NCI-H1105 treated with DMSO at 0.1 percent for 48 hours (cell line): ENCODE measurements around the gene DLST.
"Not testable (repeated sequence)": the region's sequence is repeated elsewhere in the genome, so short reads cannot be mapped to it uniquely, and the experiment has no call there.

ENCODE experiments used
- DNase-seq: peaks from one replicate; lab custom pipeline; 2025; lab: John Stamatoyannopoulos, UW

DLST gene

DNA sequence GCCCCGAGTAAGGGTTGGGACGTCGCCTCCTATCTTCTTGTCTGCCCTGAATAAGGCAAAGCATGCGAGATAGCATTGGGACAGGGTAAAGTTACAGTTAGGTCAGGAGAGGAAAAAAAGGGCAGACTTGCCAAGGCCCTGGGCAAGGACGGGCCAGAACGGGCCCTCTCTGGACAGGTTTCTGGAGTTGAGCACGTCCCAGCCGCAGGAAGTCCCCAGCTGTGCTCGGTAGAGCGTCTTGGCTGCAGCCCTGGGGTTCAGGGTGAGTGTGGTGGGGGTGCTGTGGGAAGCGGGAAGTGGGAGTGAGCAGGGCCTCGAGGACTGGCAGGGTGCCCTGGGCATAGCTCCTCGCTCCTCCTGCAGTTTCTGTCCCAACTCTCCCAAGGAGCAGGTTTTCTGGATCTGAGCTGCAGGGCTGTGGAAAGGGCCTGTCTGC, 35.9 kb downstream of the DLST start:
- DNase-seq, result no peak

DNA sequence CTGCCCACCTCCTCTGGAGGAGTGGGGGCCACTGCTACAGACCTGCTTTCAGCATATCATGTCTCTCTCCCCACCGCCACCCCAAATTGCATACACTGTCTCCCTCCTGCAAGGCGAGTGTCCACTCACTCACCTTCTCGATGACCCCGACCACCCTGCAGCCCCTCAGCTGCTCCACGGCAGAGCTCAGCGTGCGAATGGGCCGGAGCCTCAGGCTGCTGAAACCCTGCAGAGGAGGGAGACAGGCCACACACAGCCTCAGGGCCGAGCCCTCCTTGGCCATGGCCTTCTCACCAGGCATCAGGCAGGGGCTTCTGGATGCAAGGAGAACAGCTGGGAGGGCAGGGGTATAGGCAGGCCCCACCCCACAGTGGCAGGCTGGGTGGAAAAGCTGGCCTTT, 36.7 kb downstream of the DLST start:
- DNase-seq, result no peak

DNA sequence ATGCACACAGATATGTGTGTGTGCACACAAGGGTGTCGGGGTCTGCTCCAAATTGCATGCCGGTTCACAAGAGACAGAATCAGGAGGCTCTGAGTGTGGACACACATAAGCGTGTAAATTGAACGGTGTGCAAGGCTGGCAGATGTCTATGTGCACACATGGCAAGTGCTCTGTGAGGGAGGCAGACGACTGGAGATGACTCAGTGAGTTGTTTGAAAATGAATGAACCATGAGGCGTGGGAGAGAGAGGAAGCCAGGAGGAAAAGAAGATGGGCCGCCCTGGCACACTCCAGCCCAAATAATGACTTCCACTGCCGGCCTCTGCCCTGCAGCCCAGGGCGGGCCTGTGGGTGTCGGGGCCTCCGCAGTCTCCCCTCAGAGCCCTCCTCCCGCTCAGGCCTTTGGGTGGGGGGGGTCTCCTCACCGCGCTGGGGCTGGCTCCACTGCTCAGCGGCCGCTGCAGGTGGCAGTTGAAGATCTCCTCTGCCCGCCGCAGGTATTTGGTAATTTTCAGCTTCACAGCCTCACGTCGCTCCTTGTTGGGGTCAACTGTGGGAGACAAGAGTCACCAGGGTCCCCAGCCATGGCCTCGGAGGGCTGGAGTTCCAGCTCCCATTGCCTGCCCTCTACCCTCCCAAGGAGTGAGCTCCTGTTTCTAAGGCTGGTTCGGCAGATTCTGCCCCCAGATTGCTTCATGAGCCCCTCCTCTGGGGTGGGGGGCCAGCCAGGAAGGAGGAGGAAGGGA, 37.9 kb downstream of the DLST start:
- DNase-seq, result no peak

DNA sequence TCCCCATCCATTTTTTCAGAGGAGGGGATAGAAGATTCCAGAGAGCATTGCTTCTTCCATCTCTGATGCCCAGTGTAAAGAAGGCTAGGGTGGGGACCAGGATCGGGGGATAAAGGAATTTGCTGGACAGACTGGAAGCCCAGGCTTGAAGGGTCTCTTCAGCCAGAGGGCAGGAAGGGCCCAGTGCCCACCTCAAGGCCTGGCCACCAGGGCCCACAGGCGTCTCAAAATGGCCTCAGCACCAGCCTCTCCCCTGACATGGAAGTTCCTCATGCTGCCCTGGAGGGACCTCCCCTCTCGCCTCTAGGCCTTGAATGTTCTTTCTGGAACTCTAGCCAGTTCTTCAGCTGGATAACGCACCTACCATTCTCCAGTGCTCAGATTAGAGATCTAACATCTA, 38.6 kb downstream of the DLST start:
- DNase-seq, result no peak

DNA sequence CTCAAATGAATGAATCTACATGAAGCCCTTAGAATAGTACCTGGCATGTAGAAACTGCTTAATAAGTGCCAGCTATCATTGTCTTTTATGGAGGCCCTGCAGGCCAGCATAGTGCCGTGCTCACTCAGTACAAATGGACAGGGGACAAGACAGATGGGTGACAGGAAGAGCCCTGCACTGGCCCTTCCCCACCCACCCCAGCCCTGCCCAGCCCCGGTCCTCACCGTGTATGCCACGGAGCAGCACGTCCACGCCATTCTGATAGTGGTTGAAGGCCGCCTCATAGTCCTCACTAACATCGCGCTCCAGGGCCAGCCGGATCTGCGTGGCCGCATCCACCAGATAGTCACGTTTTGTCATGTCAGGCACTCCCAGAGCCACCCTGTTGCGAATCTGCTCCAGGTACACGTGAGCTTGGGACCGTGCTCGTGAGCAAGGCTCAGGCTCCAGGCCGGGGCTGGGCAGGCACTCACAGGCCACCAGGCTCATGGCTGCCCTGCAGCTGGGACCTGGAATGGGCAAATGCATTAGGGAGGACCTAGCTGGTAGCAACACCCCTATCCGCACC, 39.4 kb downstream of the DLST start:
- DNase-seq, result no peak

DNA sequence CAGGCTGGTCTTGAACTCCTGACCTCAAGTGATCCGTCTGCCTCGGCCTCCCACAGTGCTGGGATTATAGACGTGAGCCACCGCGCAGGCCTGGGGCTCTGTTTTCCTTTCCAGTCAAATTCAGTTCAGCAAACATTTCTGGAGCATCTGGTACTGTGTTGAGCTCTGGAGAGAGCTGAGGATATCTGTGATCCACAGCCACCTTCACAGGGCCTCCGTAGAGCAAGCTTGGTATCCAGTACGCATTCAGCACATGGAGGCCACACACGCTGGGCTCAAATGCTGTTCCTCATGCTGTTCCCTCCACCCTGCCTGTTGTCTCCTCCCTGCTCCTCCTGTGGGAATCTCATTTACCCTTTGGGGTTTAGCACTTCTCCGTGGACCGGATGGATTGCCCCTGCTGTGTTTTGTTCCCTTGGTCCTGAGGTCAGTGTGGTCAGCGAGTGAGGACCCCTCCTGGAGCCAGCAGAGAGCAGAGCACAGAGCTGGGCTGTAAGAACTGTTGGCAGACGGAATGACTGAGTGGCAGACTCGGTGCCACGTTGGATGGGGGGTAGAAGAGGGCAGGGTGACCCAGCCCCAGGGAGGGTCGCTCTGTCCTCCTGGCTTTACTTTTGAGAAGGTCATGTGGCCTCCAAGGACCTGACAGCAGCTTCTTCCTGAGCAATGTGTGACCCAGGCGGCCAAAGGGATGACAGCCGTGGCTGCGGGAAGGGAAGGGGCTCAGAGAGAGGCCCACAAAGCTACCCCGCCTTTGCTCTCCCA, 40.5 kb downstream of the DLST start:
- DNase-seq, result no peak

DNA sequence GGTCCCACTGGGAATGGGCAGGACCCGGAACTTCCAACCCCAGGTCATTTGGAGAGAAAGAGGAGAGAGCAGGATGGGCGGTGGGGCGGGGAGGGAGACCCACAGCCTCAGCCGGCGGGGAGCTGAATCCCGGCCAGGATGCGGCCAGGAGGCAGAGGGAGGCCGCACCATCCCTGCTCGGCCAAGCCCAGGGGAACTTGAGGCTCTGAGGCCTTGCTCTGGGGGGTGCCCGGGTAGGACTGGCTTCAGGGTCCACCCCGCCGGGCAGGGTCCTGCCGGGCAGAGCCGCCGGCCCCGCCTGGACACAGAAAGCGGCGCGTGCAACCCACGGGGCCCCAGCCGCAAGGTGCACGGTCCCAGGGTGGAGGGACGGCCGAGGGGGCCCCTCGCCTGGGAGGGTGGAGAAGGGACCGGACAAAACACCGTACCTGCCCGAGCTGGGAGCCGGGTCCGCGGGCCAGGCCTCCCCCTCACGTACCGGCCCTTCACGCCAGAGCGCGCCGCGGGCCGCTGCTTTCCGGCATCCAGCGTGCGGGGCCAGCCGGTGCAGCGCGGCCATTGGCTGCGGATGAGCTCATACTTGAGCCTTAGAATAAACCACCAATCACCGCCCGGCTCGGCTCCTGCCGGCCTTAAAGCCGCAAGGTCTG, 41.2 kb downstream of the DLST start, which contains the start of gene RPS6KL1:
TSS of gene RPS6KL1 (minus strand) at position 509 of the 650 bp plus-strand sequence. CDS start 1,719 bp downstream, outside the sequence.
- peak; percentile 88 for DNase-seq

DNA sequence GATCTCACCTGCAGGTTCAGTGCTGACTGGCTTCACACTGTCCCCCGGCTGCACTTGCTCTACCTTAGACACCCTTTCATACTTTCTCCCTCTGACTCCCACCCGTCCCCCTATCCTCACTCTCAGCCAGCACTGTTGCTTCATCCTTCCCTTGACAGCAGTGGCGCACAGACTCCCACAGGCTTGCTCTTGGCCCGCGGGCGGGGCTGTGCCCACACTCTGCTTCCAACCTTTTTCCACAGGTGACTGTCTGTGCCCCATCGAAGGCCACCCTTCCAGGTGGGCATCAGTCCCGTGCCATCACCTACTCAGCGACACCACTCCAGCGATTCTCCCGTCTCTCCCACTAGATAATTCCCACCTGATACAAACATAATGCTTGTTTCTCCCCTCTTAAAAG, 42.3 kb downstream of the DLST start:
- no peak for DNase-seq

DNA sequence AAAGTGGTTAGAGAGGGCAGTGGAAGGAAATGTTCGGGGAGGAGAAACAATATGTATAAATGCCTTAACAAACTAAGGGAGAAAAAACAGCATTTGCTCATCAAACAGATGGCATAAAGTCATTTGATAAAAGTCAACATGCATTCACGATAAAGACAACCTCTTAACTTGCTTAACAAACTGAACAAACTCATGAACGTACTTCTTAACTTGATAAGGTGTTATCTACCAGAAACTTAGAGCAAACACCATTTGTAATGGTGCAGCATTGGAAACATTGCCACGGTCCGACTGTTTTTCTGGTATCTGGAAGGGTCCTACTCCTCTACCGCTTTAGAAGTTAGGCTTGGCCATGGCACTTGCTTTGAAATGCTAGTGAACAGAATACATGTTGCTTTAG, 45.5 kb downstream of the DLST start:
- DNase-seq, result no peak

DNA sequence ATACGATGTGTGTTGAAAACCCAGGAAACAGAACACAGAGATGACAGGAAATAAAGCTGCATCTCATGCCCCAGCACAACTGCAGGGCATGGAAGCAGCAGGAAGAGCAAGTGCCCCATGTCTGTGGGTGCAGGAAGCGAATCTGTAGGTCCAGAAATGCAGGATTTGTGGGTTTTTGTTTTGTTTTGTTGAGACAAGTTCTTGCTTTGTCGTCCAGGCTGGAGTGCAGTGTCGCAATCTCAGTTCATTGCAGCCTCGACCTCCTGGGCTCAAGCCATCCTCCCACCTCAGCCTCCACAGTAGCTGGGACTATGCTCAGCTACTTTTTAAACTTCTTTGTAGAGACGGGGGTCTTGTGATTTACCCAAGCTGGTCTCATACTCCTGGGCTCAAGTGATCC, 47.5 kb downstream of the DLST start:
- no peak for DNase-seq

DNA sequence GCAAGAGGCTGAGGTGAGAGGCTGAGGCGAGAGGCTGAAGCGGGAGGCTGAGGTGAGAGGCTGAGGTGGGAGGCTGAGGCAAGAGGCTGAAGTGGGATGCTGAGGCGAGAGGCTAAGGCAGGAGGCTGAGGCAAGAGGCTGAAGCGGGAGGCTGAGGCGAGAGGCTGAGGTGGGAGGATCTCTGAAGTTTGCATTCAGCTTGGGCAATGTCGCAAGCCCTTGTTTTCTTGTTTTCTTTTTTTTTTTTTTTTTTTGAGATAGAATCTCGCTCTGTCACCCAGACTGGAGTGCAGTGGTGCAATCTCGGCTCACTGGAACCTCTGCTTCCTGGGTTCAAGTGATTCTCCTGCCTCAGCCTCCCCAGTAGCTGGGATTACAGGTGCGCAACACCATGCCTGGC, 50.0 kb downstream of the DLST start:
- not testable (repeated sequence) for DNase-seq

DNA sequence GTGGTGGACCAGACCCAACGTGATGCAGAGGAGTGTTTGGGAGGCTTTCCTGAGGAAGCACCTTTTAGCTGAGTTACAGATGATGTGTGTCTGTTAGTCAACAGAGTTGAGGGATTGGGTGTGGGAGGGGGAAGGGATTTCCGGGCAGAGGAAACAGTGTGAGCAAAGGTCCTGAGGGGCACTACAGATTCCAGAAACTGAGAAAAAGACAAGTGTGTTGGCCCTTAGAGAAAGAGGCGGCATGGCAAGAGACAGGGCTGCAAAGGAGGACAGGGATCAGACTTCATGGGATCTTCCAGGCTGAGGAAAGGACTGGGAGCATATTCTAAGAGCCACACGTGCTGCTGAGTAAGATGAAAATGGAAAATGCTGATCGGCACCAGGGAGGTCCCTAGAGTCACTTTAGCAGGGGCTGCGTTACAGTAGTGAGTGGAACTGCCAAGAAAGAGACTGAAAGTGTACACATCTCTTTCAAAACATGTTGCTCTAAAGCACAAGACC, 50.7 kb downstream of the DLST start:
- DNase-seq, result no peak

DNA sequence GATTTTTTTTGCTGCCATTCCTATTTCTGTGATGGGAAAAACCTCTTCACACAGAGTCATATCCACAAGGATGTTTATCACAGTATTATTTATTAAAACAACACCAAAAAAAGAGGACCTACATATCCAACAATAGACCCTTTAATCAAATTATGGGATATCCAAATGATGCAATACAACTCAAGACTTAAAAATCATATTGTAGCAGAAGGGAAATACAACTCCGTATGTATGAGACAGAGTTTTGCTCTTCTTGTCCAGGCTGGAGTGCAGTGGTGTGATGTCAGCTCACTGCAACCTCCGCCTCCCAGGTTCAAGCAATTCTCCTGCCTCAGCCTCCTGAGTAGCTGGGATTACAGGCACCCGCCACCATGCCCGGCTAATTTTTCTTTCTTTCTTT, 51.2 kb downstream of the DLST start:
- DNase-seq, result not testable (repeated sequence)

DNA sequence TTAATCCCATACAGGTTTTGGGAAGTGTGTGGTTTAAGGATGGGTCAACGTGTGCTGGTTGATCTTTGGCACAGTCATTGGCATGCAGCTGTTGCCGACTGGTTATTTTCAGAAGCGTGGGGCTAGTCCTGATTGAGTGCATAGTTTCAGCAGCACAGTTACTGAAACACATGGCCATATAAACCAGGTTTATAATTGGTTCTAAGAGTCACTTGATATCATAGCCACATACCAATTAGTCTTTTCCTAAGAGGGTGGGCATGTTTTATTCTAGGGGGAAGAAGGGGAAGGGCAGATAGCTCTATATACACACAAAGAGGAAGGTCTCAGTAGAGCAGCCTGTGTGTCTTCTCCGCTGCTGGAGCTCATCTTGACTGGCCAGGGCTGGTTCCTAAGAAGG, 52.3 kb downstream of the DLST start:
- no peak for DNase-seq

DNA sequence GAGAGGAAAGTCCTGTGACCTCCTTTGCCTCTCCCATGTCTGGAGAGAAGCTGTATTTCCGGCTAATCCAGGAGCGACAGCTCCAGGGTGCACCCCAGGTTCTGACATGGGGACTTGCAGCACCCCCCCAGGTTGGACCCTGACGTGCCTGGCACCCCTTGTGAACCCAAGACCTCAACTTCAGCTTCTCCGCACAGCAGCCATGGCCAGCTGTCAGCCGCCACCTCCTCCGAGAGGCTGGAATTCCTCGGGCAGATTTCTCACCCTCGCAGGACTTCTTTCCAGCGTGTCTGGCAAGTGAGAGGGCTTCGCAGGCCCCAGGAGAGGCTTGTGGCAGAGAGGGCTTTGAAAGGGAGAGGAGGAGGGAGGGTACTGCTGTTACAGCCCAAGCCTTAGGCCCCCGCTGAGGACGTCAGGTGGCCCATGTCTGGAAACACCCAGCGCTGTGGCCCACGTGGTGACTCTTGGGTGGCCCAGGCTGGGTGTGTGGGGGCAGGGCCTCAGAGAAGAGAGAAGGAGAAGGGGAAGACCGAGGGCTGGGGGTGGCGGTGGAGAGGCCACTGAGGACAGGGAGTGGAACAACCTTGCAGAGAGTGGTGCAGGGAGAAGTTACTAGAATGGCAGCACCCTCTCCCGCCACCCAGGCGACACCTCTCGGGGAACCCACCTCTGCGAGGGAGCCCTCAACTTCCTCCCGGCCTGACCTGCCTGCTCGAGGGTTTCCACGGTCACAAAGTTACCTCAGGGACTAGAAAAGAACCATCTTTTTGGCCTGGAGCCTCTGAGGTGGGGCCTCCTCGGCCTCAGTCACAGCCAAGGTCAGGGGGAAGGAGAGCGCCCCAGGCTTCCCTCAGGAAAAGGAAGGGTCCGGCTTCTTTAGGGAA, 53.0 kb downstream of the DLST start:
- DNase-seq, result no peak

DNA sequence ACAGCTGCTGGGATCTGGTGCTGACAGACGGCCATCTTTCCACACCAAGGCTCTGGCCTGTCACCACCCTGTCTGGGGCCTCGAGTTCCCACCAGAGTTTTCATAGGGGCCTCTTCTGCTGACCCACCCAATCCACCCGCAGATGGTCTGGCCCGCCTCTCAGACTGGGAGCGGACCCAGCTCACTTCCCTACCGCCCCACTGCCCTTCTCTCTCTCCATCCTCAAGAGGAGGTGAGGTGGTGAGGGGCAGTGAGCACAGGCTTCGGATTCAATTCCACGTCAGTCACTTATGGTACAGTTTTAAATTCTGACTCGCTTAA, 53.6 kb downstream of the DLST start:
- no peak for DNase-seq

DNA sequence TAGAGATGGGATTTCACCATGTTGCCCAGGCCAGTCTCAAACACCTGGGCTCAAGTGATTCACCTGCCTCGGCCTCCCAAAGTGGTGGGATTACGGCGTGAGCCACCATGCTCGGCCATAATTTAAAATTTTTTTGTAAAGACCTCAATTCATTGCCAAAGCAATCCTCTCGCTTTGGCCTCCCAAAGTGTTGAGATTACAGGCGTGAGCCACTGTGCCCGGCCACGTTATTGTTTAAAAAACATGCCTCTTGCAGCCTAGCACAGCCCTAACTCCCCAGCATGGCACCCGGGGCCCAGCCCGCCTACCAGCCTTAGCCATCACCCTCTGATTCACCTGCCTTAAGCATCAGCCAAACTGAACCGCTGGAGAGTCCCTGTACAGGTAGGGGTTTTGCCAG, 54.4 kb downstream of the DLST start:
- DNase-seq, result no peak

DNA sequence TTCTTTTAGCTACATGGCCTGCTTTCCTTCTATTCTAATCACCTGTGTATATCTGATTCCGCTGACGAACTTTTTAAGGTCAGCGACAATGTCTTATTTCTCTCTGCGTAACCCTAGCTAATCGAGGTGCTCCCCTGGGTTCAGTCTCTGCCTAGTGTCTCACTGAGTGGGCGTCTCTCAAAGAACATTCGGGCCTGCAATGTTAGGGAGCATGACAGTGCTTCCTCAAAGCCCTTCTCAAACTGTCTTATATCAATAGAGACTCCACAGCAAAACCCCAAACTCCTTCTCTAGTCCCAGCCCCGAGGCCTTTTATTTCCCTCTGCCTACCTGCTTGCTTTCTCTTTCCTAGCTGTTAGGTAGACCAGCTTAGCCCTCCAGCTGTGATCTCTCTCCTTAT, 55.0 kb downstream of the DLST start:
- no peak for DNase-seq

DNA sequence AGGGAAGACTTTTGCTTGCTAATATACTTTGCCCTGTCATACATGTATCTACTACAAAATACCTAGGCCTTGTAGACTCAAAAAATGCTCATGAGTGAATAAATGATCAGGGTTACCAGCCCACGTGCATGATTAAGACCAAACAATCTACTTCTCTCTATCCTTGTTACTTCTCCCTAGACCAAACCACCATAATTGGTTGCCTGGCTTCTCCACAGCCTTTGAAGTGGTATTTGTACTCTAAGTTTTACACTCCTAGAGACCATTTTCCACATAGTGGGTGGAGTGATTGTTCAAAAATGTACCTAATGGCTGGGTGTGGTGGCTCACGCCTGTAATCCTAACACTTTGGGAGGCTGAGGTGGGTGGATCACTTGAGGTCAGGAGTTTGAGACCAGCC, 55.5 kb downstream of the DLST start:
- DNase-seq, result no peak

DNA sequence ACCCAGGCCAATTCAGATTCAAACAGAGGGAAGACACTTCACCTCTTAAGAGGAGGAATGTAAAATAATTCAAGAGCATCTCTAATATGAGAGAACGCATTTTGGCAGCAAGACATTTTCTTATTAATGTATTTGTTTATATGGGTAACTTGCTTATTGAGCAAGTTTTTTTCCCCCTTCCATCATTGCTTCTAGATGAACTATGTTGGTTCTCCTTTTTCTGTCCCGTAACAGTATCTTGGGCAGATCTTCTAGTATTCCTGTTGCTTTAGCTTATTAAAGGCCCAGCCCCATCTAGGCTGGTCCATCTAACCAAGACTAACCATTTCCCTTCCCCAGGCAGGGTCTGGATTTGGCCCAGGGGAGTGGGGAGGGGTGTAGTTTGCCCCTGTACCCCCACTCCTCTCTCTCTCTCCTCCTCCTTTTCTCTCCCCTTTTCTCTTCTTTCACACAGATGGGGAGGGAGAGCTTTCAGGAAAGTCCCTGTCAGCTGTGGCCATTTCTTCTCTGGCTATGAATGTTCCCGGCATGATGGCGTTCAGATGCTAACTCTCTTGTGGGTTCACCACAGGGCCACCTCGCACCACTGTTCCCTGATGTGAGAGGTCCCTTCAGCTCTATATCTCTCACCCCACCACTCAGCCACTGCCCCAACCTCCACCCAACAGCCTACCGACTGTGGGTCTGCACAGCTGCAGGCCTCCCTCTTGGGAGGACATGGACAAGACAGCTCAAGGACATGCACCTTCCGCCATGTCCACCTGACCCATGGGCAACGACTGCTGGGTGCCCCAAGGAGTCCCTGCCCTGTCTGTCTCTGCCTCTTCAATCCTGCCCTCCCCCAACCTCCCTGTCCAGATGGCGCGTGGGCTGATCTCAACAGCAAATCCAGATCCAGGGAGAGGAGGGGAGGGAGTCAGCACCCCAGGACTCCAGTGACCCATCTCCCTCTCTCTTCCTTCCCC, 57.1 kb downstream of the DLST start:
- DNase-seq, result no peak
